ENCODE measurements around the gene NPHS1.

NPHS1 gene

DNA sequence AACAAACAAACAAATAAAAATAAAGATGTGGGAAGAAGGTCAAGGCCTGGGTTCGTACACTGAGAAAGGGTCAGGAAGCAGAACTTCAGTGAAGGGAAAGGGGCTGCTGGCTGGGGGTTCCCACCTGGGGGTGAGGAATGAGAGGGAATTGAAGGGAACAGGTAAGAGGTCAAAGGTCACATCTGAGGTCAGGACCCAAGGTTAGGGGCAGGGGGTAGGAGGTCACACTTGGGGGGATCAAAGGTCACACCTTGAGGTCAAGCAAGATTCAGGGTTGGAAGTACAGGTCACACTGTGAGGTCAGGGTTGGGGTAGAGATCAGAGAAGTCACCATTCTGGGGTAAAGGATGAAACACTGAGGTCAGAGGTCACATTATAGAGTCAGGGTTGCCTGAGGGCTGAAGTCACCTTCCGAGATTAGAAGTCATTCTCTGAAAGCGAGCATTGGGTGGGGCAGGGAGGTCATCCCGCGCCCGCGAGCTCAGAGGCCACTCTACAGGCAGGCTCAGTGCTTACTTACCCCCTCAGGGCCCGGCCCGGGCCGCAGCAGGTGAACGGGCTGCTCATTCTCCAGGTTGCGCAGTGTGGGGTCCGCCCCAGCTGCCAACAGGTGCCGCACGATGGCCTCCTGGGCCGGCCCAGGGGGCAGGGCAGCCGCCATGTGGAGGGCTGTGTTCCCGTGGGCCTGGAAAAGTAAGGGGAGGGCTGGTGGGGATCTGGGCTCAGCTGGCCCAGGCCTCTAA, 37.2 kb upstream of the NPHS1 start:
- Mint-ChIP-seq H3K9me3 (no peaks in the 10 kb centered on the region), H3K36me3 (ENCODE audit: insufficient read depth) (peaks cover 81% of the 10 kb centered on the region), H3K27ac (peak overlapping the region; percentile 44 to 87), H3K4me3 (no peak overlapping the region), H3K4me1 (ENCODE audit: low read depth in 2 of 2) (peaks cover 0 to 4% of the 10 kb centered on the region in 2 donors), H3K27me3 (no peaks in the 10 kb centered on the region)
- DNase-seq (no peak), ATAC-seq (replicated peaks) (no peak)

DNA sequence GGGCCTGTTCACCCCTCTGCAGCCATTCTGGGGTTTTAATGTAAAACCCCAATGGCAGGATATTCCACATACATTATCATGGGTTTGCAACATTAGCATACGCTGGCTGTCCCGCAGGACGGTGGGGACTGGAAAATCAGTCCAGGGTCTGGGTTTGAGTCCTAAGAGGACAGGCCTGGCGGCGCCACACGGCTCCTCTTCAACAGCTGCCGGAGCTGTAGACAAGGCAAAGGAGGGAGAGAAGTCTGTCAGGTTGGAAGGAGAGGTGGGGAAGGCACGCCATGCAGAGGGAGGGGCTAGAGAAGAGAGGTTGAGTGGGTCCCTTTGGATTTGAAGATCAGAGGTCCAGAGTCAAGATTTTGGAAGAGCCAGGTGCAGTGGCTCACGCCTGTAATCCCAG, 36.1 kb upstream of the NPHS1 start:
- Mint-ChIP-seq H3K4me1 (ENCODE audit: low read depth in 2 of 2) (peaks cover 0 to 4% of the 10 kb centered on the region in 2 donors), H3K36me3 (ENCODE audit: insufficient read depth) (peaks cover 70% of the 10 kb centered on the region), H3K4me3 (no peak overlapping the region), H3K27me3 (no peaks in the 10 kb centered on the region), H3K27ac (peak overlapping the region in 1 of 2 donors; percentile 87), H3K9me3 (no peaks in the 10 kb centered on the region)
- no peak for DNase-seq
- ATAC-seq (replicated peaks): no peak

DNA sequence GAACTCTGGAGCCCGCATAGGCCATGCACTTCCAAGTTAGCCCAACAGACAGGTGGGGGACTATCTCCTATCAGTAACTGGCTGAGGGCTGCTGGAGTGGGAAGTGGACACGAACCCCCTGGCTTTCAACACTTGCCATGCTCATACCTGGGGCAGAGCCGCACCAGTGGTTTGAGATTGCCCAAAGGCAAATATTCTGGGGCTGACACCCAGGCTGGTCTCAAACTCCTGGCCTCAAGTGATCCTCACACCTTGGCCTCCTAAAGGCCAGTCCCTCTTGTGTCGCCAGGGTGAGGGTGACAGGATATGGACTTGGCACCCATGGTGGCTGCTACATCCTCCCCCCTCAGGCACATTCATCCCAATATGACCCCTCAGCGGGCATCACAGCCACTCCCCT, 34.9 kb upstream of the NPHS1 start:
- no peak overlapping the region for H3K4me3 Mint-ChIP-seq
- DNase-seq (no peak), ATAC-seq (replicated peaks) (no peak)
- peak overlapping the region; percentile 6 to 67 for H3K27ac Mint-ChIP-seq
- peaks cover 58% of the 10 kb centered on the region for H3K36me3 Mint-ChIP-seq (ENCODE audit: insufficient read depth)
- no peaks in the 10 kb centered on the region for H3K9me3 Mint-ChIP-seq
- peaks cover 2 to 8% of the 10 kb centered on the region in 2 donors for H3K4me1 Mint-ChIP-seq (ENCODE audit: low read depth in 2 of 2)
- H3K27me3 Mint-ChIP-seq: no peaks in the 10 kb centered on the region

DNA sequence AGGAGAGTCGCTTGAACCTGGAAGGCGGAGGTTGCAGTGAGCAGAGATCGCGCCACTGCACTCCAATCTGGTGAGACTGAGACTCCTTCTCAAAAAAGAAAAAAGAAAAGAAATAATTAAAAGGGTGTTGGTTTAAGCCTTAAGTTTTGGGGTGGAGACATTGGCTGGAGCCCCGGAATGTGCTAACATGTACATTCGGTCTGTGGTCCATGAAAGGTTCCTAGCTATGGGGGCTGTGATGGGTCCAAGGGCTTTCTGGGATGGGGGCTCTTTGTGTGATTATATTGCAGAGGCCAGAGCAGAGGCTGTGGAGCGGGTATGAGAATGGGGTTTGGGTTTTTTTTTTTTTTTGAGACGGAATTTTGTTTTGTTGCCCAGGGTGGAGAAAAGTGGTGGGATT, 33.6 kb upstream of the NPHS1 start:
- DNase-seq (no peak), ATAC-seq (replicated peaks) (no peak)
- peak overlapping the region; percentile 67 to 68 for H3K27ac Mint-ChIP-seq
- no peaks in the 10 kb centered on the region for H3K9me3 Mint-ChIP-seq
- peaks cover 3 to 8% of the 10 kb centered on the region in 2 donors for H3K4me1 Mint-ChIP-seq (ENCODE audit: low read depth in 2 of 2)
- no peaks in the 10 kb centered on the region for H3K27me3 Mint-ChIP-seq
- no peak overlapping the region for H3K4me3 Mint-ChIP-seq
- H3K36me3 Mint-ChIP-seq (ENCODE audit: insufficient read depth): peaks cover 49% of the 10 kb centered on the region

DNA sequence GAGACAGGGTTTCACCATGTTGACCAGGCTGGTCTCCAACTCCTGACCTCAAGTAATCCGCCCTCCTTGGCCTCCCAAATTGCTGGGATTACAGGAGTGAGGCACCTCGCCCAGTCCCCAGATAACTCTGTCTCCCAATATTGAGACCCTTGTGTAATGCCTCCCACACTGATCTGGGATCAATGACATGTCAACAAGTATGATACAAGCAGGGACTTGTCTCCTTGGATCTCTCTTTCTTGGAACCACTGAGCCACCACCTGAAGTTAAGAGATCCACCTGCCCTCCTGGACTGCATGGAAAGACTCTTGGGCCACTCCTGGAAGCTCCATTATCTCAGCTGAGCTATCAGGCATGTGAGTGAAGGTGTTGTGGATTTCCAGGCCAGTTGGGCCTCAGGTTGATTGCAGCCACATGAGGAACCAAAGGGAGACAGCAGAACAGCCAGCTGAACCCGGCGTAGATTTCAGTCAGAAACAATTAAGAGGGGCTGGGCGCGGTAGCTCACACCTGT, 33.0 kb upstream of the NPHS1 start:
- Mint-ChIP-seq H3K27me3 (peaks cover under 1 to 3% of the 10 kb centered on the region in 2 donors), H3K27ac (peak overlapping the region; percentile 67 to 68), H3K36me3 (ENCODE audit: insufficient read depth) (peaks cover 43% of the 10 kb centered on the region), H3K9me3 (no peaks in the 10 kb centered on the region), H3K4me1 (ENCODE audit: low read depth in 2 of 2) (peaks cover 3 to 7% of the 10 kb centered on the region in 2 donors), H3K4me3 (no peak overlapping the region)
- ATAC-seq (replicated peaks): no peak
- no peak for DNase-seq

DNA sequence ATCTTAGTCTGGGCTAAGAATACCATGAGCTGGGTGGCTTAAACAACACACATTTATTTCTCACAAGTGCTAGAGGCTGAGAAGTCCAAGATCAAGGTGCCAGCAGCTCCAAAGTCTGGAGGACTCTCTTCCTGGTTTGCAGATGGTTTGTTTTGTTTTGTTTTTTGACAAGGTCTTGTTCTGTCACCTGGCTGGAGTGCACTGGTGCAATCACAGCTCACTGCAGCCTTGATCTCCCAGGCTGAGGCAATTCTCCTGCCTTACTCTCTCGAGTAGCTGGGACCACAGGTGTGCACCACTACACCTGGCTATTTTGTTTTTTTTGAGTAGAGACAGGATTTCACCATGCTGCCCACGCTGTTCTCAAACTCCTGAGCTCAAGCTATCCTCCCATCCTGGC, 31.6 kb upstream of the NPHS1 start:
- ATAC-seq (replicated peaks) (no peak), DNase-seq (no peak)
- peaks cover 29% of the 10 kb centered on the region for H3K36me3 Mint-ChIP-seq (ENCODE audit: insufficient read depth)
- peaks cover 9 to 13% of the 10 kb centered on the region in 2 donors for H3K4me1 Mint-ChIP-seq (ENCODE audit: low read depth in 2 of 2)
- peaks cover 10 to 17% of the 10 kb centered on the region in 2 donors for H3K27me3 Mint-ChIP-seq
- H3K4me3 Mint-ChIP-seq: no peak overlapping the region
- no peaks in the 10 kb centered on the region for H3K9me3 Mint-ChIP-seq
- H3K27ac Mint-ChIP-seq: peak overlapping the region in 1 of 2 donors; percentile 46

DNA sequence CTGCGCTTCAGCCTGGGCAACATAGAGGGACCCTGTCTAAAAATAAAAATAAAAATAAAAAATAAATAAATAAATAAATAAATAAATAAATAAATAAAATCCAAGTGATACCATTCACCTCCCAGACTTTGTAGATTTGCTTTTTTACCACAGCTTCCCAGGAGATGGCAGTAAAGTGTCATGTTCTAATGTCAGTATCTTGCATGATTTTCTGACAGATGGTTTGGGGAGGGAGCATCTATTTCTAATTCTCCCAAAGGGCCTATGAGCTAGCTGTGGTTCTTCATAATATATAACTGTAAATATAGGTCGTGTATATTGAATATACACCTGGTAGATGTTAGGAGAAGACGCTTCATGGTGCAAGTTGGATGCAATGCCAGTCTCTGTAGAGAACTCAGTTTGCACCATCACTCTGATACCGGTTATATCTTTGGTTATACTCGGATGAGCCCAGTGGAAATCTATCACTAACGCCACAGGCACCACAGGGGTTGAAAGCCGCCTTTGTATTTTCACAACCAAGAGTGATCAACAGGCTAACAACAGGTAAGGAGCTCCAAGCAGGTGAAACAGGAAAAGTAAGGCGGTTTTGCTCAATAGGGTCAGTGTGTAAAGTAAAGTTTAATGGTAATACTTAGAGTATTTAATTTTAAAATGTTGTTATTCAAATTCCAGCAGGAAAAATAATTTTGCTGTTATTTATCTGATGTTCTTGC, 30.0 kb upstream of the NPHS1 start:
- DNase-seq (peak; percentile 56 to 65 (median 58)), ATAC-seq (replicated peaks) (peak; percentile 74)
- H3K27me3 Mint-ChIP-seq: peaks cover 25 to 34% of the 10 kb centered on the region in 2 donors
- H3K9me3 Mint-ChIP-seq: no peaks in the 10 kb centered on the region
- no peak overlapping the region for H3K27ac Mint-ChIP-seq
- peaks cover 12% of the 10 kb centered on the region for H3K36me3 Mint-ChIP-seq (ENCODE audit: insufficient read depth)
- no peak overlapping the region for H3K4me3 Mint-ChIP-seq
- peaks cover 9 to 13% of the 10 kb centered on the region in 2 donors for H3K4me1 Mint-ChIP-seq (ENCODE audit: low read depth in 2 of 2)

DNA sequence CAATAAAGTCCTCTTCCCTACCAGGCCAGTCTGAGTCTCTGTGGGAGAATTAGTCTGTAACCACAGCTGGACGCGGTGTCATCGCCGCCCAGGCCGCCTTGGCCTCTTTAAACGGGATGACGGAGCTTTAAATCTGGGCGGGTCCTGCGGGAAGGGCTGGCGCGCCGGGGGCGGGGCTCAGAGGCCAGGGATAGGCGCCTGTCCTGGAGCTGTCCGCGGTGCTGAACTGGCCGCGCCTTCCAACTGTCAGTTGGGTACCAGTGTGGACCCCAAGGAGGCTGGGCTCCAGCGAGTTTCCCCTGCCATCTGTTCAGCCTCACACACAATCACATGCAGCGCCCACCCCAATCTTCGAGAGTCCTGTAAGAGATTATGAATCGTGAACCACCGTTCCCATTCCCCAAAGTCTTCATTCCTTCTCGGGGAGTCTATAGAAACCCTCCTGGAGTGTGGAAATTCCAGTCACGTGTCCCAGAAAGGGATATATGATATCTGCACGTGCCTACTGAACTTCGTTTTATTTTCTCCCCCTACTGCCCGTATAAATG, 27.5 kb upstream of the NPHS1 start:
- Mint-ChIP-seq H3K9me3 (no peaks in the 10 kb centered on the region), H3K27me3 (peaks cover 29 to 52% of the 10 kb centered on the region in 2 donors), H3K36me3 (ENCODE audit: insufficient read depth) (no peaks in the 10 kb centered on the region), H3K4me1 (ENCODE audit: low read depth in 2 of 2) (peaks cover 9 to 11% of the 10 kb centered on the region in 2 donors), H3K27ac (peak overlapping the region in 1 of 2 donors; percentile 75), H3K4me3 (peak overlapping the region in 1 of 2 donors; percentile 25)
- ATAC-seq (replicated peaks) (peak; percentile 78), DNase-seq (peak; percentile 62 to 71 (median 64))

DNA sequence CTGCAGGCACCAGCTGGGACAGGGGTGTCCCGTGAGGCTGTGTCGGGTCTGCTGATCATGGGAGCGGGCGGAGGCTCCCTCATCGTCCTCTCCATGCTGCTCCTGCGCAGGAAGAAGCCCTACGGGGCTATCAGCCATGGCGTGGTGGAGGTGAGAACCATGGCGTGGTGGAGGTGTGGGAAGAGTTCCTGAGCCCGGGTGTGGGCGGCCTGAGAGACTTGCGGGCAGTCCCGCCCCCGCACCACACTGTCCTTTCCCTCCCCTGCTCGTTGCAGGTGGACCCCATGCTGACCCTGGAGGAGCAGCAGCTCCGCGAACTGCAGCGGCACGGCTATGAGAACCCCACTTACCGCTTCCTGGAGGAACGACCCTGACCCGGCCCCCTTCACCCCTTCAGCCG, 26.8 kb upstream of the NPHS1 start:
- H3K27ac Mint-ChIP-seq: no peak overlapping the region
- DNase-seq: no peak
- ATAC-seq (replicated peaks): no peak
- H3K36me3 Mint-ChIP-seq (ENCODE audit: insufficient read depth): no peaks in the 10 kb centered on the region
- peaks cover 9 to 11% of the 10 kb centered on the region in 2 donors for H3K4me1 Mint-ChIP-seq (ENCODE audit: low read depth in 2 of 2)
- no peaks in the 10 kb centered on the region for H3K9me3 Mint-ChIP-seq
- H3K27me3 Mint-ChIP-seq: peaks cover 31 to 60% of the 10 kb centered on the region in 2 donors
- H3K4me3 Mint-ChIP-seq: no peak overlapping the region

DNA sequence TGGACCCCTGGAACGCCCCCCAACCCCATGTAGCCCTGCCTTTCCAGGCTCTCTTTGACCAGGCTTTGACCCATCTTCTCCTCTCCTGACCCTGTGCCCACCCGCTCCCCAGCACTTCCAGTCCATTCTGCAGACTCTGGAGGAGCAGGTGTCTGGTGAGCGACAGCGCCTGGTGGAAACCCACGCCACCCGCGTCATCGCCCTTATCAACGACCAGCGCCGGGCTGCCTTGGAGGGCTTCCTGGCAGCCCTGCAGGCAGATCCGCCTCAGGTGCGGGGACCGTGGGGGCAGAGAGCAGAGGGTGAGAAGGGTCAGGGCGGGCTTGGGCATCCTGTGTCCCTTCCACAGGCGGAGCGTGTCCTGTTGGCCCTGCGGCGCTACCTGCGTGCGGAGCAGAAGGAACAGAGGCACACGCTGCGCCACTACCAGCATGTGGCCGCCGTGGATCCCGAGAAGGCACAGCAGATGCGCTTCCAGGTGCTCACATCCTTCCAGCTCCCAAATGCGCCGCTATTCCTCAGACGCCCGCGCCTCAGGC, 22.2 kb upstream of the NPHS1 start:
- DNase-seq (no peak), ATAC-seq (replicated peaks) (no peak)
- H3K27me3 Mint-ChIP-seq: peaks cover 48 to 88% of the 10 kb centered on the region in 2 donors
- peaks cover 3% of the 10 kb centered on the region for H3K36me3 Mint-ChIP-seq (ENCODE audit: insufficient read depth)
- H3K4me3 Mint-ChIP-seq: no peak overlapping the region
- H3K4me1 Mint-ChIP-seq (ENCODE audit: low read depth in 2 of 2): peaks cover 9% of the 10 kb centered on the region in 2 donors
- H3K9me3 Mint-ChIP-seq: no peaks in the 10 kb centered on the region
- H3K27ac Mint-ChIP-seq: no peak overlapping the region

DNA sequence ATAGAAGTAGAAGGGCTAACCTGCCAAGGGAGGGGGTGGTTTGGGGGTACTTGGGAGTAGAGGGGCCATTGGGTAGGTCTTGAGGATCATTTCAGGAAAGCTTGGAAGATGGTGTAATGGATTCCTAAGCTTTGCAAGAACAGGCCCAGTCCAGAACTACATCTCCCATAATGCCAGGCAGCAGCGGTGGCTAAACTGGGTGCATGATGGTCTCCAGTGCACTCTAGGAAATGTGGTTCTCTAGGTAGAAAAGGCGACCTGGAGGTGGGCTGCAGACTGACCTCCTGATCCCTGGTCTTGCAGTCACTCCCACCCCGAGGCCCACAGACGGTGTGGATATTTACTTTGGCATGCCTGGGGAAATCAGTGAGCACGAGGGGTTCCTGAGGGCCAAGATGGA, 19.9 kb upstream of the NPHS1 start:
- Mint-ChIP-seq H3K9me3 (no peaks in the 10 kb centered on the region), H3K36me3 (ENCODE audit: insufficient read depth) (peaks cover 3% of the 10 kb centered on the region), H3K27ac (no peak overlapping the region), H3K4me1 (ENCODE audit: low read depth in 2 of 2) (peaks cover 14% of the 10 kb centered on the region in 2 donors), H3K4me3 (no peak overlapping the region), H3K27me3 (peaks cover 38 to 83% of the 10 kb centered on the region in 2 donors)
- ATAC-seq (replicated peaks) (no peak), DNase-seq (no peak)

DNA sequence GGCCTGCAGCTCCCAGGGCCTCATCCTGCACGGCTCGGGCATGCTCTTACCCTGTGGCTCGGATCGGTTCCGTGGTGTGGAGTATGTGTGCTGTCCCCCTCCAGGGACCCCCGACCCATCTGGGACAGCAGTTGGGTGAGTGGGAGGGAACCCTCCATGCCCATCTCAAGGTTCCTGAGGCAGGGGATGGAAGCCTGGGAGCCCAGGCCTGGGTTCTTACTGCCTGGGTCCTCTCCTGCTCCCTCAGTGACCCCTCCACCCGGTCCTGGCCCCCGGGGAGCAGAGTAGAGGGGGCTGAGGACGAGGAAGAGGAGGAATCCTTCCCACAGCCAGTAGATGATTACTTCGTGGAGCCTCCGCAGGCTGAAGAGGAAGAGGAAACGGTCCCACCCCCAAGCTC, 19.3 kb upstream of the NPHS1 start:
- Mint-ChIP-seq H3K27me3 (peaks cover 40 to 84% of the 10 kb centered on the region in 2 donors), H3K4me1 (ENCODE audit: low read depth in 2 of 2) (peaks cover 14% of the 10 kb centered on the region in 2 donors), H3K9me3 (no peaks in the 10 kb centered on the region), H3K27ac (no peak overlapping the region), H3K4me3 (no peak overlapping the region), H3K36me3 (ENCODE audit: insufficient read depth) (peaks cover 3% of the 10 kb centered on the region)
- DNase-seq (no peak), ATAC-seq (replicated peaks) (no peak)

DNA sequence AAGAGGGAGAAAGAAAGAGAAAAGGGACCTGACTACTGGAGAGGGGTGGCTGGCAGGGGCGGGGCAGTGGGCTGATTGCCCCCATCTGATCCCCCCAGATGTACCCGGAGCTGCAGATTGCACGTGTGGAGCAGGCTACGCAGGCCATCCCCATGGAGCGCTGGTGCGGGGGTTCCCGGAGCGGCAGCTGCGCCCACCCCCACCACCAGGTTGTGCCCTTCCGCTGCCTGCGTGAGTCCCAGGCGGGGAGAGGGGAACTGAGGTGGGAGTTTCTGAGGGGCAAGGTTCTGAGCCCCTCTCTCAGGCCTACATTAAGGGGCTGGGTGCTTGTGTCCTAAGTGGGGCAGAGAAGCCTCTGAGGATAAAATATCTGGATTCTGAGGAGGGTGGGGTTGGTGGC, 18.5 kb upstream of the NPHS1 start:
- Mint-ChIP-seq H3K4me3 (no peak overlapping the region), H3K27ac (no peak overlapping the region), H3K4me1 (ENCODE audit: low read depth in 2 of 2) (peaks cover 14% of the 10 kb centered on the region in 2 donors), H3K36me3 (ENCODE audit: insufficient read depth) (peaks cover 3% of the 10 kb centered on the region), H3K27me3 (peaks cover 46 to 84% of the 10 kb centered on the region in 2 donors), H3K9me3 (no peaks in the 10 kb centered on the region)
- DNase-seq: no peak
- no peak for ATAC-seq (replicated peaks)

Measured in effector memory CD8-positive, alpha-beta T cell (primary cell).